Measurements from ENCODE around the gene NKX1-2.

The NKX1-2 gene

GRCh38 chr10:124450012-124450782, at the start of gene NKX1-2:
TSS of gene NKX1-2 (minus strand) at chr10:124450035. CDS start at chr10:124449943, 92 bp downstream.
- DNase-seq = no peak
- in situ Hi-C loops (cut with MboI; ENCODE audit: low pct_unique_long_range_greater_than_20kb, low sequenced_read_pairs) = no loop called here

- no peak for DNase-seq
- in situ Hi-C loops (cut with MboI; ENCODE audit: low pct_unique_long_range_greater_than_20kb, low sequenced_read_pairs) = no loop called here
Observed at GRCh38 chr10:124498056-124498455, 48.2 kb upstream of the NKX1-2 start.

- DNase-seq = no peak
- in situ Hi-C loops (cut with MboI; ENCODE audit: low pct_unique_long_range_greater_than_20kb, low sequenced_read_pairs) = no loop called here
Observed at GRCh38 chr10:124497196-124497881, 47.5 kb upstream of the NKX1-2 start.

GRCh38 chr10:124496620-124497019, 46.8 kb upstream of the NKX1-2 start:
- in situ Hi-C loops (cut with MboI; ENCODE audit: low pct_unique_long_range_greater_than_20kb, low sequenced_read_pairs) = no loop called here
- no peak for DNase-seq

GRCh38 chr10:124496150-124496549, 46.3 kb upstream of the NKX1-2 start:
- in situ Hi-C loops (cut with MboI; ENCODE audit: low pct_unique_long_range_greater_than_20kb, low sequenced_read_pairs) = no loop called here
- no peak for DNase-seq

GRCh38 chr10:124495725-124496124, 45.9 kb upstream of the NKX1-2 start:
- DNase-seq = no peak
- in situ Hi-C loops (cut with MboI; ENCODE audit: low pct_unique_long_range_greater_than_20kb, low sequenced_read_pairs) = no loop called here

GRCh38 chr10:124495162-124495561, 45.3 kb upstream of the NKX1-2 start:
- in situ Hi-C loops (cut with MboI; ENCODE audit: low pct_unique_long_range_greater_than_20kb, low sequenced_read_pairs) = no loop called here

GRCh38 chr10:124494046-124494807, 44.4 kb upstream of the NKX1-2 start:
- in situ Hi-C loops (cut with MboI; ENCODE audit: low pct_unique_long_range_greater_than_20kb, low sequenced_read_pairs) = no loop called here
- no peak for DNase-seq

More at GRCh38 chr10:124495162-124495561, 45.3 kb upstream of the NKX1-2 start:
- no peak for DNase-seq

- in situ Hi-C loops (cut with MboI; ENCODE audit: low pct_unique_long_range_greater_than_20kb, low sequenced_read_pairs) = no loop called here
- DNase-seq = peak; percentile 20
Observed at GRCh38 chr10:124493214-124493882, 43.5 kb upstream of the NKX1-2 start.

GRCh38 chr10:124492266-124492665, 42.4 kb upstream of the NKX1-2 start:
- in situ Hi-C loops (cut with MboI; ENCODE audit: low pct_unique_long_range_greater_than_20kb, low sequenced_read_pairs) = no loop called here
- no peak for DNase-seq

- in situ Hi-C loops (cut with MboI; ENCODE audit: low pct_unique_long_range_greater_than_20kb, low sequenced_read_pairs) = no loop called here
- no peak for DNase-seq
Observed at GRCh38 chr10:124491105-124491504, 41.3 kb upstream of the NKX1-2 start.

- in situ Hi-C loops (cut with MboI; ENCODE audit: low pct_unique_long_range_greater_than_20kb, low sequenced_read_pairs) = no loop called here
- no peak for DNase-seq
Observed at GRCh38 chr10:124486635-124487034, 36.8 kb upstream of the NKX1-2 start.

GRCh38 chr10:124484661-124485060, 34.8 kb upstream of the NKX1-2 start:
- DNase-seq = no peak
- in situ Hi-C loops (cut with MboI; ENCODE audit: low pct_unique_long_range_greater_than_20kb, low sequenced_read_pairs) = no loop called here

- no peak for DNase-seq
- in situ Hi-C loops (cut with MboI; ENCODE audit: low pct_unique_long_range_greater_than_20kb, low sequenced_read_pairs) = no loop called here
Observed at GRCh38 chr10:124484031-124484430, 34.2 kb upstream of the NKX1-2 start.

- in situ Hi-C loops (cut with MboI; ENCODE audit: low pct_unique_long_range_greater_than_20kb, low sequenced_read_pairs) = no loop called here
- DNase-seq = no peak
Observed at GRCh38 chr10:124482876-124483275, 33.0 kb upstream of the NKX1-2 start.

GRCh38 chr10:124482236-124482800, 32.5 kb upstream of the NKX1-2 start:
- DNase-seq = no peak
- in situ Hi-C loops (cut with MboI; ENCODE audit: low pct_unique_long_range_greater_than_20kb, low sequenced_read_pairs) = no loop called here

- in situ Hi-C loops (cut with MboI; ENCODE audit: low pct_unique_long_range_greater_than_20kb, low sequenced_read_pairs) = no loop called here
- no peak for DNase-seq
Observed at GRCh38 chr10:124481717-124482116, 31.9 kb upstream of the NKX1-2 start.

- DNase-seq = no peak
- in situ Hi-C loops (cut with MboI; ENCODE audit: low pct_unique_long_range_greater_than_20kb, low sequenced_read_pairs) = no loop called here
Observed at GRCh38 chr10:124480860-124481259, 31.0 kb upstream of the NKX1-2 start.

GRCh38 chr10:124478515-124478914, 28.7 kb upstream of the NKX1-2 start:
- no peak for DNase-seq
- in situ Hi-C loops (cut with MboI; ENCODE audit: low pct_unique_long_range_greater_than_20kb, low sequenced_read_pairs) = no loop called here
